MCF 10A (cell line): Measurements from ENCODE around the gene SRCIN1. TPM values are rescaled to one million over a fixed set of nuclear protein-coding genes. Genes with fewer than 3 reads are reported as not detected.

Experiments
- BruUV-seq: library from RNA; stranded (reverse); fragments of 400-500 nt; replicated peaks from 2 replicates; lab custom pipeline; 2021; lab: Mats Ljungman, UMichigan
- CTCF ChIA-PET: fragments of 300-600 bp; sonication (Branson Sonifier 250); formaldehyde crosslinking; extraction: SDS; loops from one replicate; lab custom pipeline; 2021; ENCODE audit warnings: antibody characterized with exemption, inconsistent platforms; lab: Yijun Ruan, JAX
- POLR2A ChIA-PET: fragments of 300-600, 350-650 bp; sonication (Branson Sonifier 250); formaldehyde crosslinking; extraction: SDS; loops from one replicate; lab custom pipeline; 2020; ENCODE audit warnings: antibody characterized with exemption, inconsistent platforms; lab: Yijun Ruan, JAX
- DNase-seq: peaks from one replicate; pipeline ENCODE4 v3.0.0-alpha.2; 2018; ENCODE audit not compliant: unreplicated experiment
- H3K27ac Mint-ChIP-seq: one replicate; pipeline ENCODE4 v1.8.0; 2022; ENCODE audit warnings: mild to moderate bottlenecking, low read depth, mixed read lengths; ENCODE audit not compliant: unreplicated experiment
- H3K27me3 Mint-ChIP-seq: one replicate; pipeline ENCODE4 v1.8.0; 2022; ENCODE audit warnings: mixed read lengths; ENCODE audit not compliant: insufficient read depth, unreplicated experiment
- H3K36me3 Mint-ChIP-seq: one replicate; pipeline ENCODE4 v1.8.0; 2022; ENCODE audit warnings: mild to moderate bottlenecking, moderate library complexity, mixed read lengths; ENCODE audit not compliant: insufficient read depth, unreplicated experiment
- H3K4me1 Mint-ChIP-seq: one replicate; pipeline ENCODE4 v1.8.0; 2022; ENCODE audit warnings: mixed read lengths; ENCODE audit not compliant: insufficient read depth, unreplicated experiment
- H3K4me3 Mint-ChIP-seq: one replicate; pipeline ENCODE4 v1.8.0; 2022; ENCODE audit warnings: mild to moderate bottlenecking, moderate library complexity, mixed read lengths; ENCODE audit not compliant: unreplicated experiment
- H3K9me3 Mint-ChIP-seq: one replicate; pipeline ENCODE4 v1.8.0; 2022; ENCODE audit warnings: mixed read lengths; ENCODE audit not compliant: unreplicated experiment
- intact Hi-C: fragments of 100-400 bp; cut with micrococcal nuclease; formaldehyde crosslinking; loops from 2 replicates; pipeline ENCODE4 v1.14.1; 2022
- total RNA-seq: library from RNA; stranded (reverse); gene quantifications from 2 replicates; pipeline ENCODE4 v1.2.3, GENCODE V29; 2022
- TF ChIP-seq, protein P1 (sequence below): fragments of 200-600 bp; IDR thresholded peaks from one replicate; pipeline ENCODE4 v1.8.0; 2022; ENCODE audit warnings: antibody characterized with exemption, mild to moderate bottlenecking; ENCODE audit not compliant: unreplicated experiment

The SRCIN1 gene
- total RNA-seq, 1 experiment from 2014 or later, result 5.7 TPM

DNA sequence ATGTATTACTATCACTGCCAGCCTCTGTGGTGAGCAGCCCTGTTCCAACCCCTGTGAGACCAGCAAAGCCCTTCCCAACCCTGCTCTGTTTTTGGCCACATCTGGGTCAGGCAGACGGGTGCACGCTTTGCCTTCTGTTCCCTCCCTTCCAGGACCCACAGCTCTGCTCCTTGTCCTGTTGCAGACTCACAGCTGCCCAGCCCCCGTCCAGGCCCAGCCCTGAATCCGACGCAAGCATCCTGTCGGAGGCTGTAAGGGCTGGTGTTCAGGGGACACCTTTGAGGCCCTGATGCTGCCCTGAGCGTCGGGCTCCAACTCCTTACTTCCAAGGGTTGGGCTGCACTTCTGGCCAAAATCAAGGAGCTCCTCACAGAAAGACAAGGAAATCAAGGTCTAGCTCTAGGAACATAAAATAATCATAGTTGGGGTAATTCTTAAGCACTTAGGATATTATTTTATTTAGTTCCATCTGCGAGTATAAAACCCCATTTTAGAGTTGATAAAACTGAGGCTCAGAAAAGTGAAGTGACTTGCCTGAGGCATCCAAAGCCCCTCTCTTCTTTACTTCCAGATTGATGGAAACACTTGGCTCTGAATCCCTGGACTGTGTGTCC lies 14.3 kb upstream of the SRCIN1 start:
- intact Hi-C loops, result no loop called here
- Mint-ChIP-seq H3K27me3 (peaks cover 59% of the 10 kb centered on the region), H3K27ac (no peak overlapping the region), H3K4me1 (no peaks in the 10 kb centered on the region), H3K4me3 (no peak overlapping the region), H3K9me3 (no peaks in the 10 kb centered on the region), H3K36me3 (no peaks in the 10 kb centered on the region)
- DNase-seq, result no peak
- TF ChIP-seq, protein P1, sequence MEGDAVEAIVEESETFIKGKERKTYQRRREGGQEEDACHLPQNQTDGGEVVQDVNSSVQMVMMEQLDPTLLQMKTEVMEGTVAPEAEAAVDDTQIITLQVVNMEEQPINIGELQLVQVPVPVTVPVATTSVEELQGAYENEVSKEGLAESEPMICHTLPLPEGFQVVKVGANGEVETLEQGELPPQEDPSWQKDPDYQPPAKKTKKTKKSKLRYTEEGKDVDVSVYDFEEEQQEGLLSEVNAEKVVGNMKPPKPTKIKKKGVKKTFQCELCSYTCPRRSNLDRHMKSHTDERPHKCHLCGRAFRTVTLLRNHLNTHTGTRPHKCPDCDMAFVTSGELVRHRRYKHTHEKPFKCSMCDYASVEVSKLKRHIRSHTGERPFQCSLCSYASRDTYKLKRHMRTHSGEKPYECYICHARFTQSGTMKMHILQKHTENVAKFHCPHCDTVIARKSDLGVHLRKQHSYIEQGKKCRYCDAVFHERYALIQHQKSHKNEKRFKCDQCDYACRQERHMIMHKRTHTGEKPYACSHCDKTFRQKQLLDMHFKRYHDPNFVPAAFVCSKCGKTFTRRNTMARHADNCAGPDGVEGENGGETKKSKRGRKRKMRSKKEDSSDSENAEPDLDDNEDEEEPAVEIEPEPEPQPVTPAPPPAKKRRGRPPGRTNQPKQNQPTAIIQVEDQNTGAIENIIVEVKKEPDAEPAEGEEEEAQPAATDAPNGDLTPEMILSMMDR, result no peak
- CTCF ChIA-PET, result no interaction called here
- no TSS peak for BruUV-seq
- POLR2A ChIA-PET, result no interaction called here

DNA sequence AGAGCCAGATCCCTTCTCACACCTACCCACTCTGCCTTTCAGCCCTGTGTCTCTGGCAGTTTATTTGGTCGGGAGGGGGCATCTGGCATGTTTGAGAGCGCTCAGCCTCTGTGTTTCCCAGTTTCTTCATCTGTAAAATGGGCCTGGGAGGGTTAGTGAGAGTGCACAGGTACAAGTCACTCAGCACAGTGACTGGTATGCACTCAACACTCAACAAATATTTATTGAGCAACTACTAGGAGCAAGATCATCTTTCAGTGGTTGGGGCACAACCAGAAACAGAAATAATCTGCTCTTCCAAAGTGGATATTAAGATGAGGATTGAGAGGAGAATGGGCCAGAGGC lies 13.7 kb upstream of the SRCIN1 start:
- H3K9me3 Mint-ChIP-seq, result no peaks in the 10 kb centered on the region
- H3K4me3 Mint-ChIP-seq, result no peak overlapping the region
- TF ChIP-seq, protein P1, result no peak
- BruUV-seq, result no TSS peak
- ChIA-PET CTCF (no interaction called here), POLR2A (no interaction called here)
- DNase-seq, result no peak
- peaks cover 55% of the 10 kb centered on the region for H3K27me3 Mint-ChIP-seq
- no peak overlapping the region for H3K27ac Mint-ChIP-seq
- intact Hi-C loops, result no loop called here
- no peaks in the 10 kb centered on the region for H3K36me3 Mint-ChIP-seq
- no peaks in the 10 kb centered on the region for H3K4me1 Mint-ChIP-seq

DNA sequence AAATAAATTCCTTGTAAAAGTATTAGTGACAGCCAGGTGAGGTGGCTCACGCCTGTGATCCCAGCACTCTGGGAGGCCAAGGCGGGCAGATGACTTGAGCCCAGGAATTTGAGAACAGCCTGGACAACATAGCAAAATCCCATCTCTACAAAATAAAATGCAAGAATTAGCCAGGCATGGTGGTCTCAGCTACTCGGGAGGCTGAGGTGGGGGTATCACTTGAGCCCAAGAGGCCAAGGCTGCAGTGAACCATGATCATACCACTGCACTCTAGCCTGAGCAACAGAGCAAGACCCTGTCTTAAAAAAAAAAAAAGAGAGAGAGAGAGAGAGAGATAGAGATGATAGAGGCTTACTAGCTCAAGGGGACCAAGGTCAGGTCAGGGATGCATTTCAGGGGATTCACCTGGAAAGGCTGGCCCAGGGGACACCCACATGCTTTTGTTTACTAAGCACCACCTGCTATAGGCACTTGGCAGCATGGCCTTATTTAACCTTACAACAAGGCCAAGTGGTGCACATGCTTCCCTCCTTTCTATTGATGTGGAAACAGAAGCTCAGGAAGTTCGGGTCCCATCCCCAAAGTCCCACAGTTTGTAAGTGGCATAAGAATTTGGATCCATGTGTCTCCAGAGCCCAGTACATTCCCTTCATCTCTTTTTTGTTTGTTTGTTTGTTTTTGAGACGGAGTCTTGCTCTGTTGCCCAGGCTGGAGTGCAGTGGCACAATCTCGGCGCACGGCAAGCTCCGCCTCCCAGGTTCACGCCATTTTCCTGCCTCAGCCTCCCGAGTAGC lies 12.4 kb upstream of the SRCIN1 start:
- Mint-ChIP-seq H3K27ac (no peak overlapping the region), H3K9me3 (no peaks in the 10 kb centered on the region), H3K4me3 (no peak overlapping the region), H3K4me1 (no peaks in the 10 kb centered on the region), H3K27me3 (peaks cover 64% of the 10 kb centered on the region), H3K36me3 (no peaks in the 10 kb centered on the region)
- TF ChIP-seq, protein P1, result no peak
- no TSS peak for BruUV-seq
- intact Hi-C loops, result no loop called here
- no peak for DNase-seq
- CTCF ChIA-PET, result interaction anchor here (0.7 kb wide), 1 partner anchor 296 kb away, joined by 3 read pairs; no protein-coding TSS in a partner anchor
- POLR2A ChIA-PET, result no interaction called here

DNA sequence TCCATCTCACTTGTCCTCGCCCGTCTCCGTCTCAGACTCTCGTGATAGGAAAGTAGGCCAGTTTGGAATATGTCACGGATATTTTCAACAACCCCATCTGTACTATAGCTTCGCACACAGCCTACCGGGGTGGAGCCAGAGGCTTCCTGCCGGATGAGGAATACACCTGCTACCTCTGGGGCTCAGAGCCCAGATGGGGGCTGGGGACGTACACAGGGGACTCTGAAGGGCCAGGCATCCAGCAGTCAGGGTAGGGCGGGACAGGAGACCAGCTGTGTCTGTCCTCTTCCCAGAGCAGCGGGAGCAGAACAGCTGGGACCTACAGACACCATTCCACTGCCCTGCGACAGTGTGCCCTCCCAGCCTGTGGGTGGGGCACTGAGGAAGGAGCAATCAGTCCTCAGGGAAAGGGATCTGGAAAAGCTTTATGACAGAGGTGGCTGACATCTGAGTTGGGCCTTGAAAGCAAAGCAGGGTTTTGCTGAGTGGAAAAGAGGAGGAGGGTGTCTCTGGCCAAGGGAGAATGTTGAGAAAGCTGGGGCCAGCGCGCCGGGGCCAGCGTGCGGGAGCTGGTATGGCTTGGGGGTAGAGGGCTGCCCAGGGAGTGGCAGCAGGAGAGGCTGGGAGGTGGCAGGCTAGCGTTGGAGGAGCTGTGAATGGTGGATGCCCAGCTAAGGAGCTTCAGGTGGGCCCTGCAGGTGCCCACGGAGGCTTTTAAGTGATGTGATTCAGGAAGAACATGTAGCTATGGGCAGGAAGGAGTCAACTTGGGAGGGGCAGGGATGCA lies 11.5 kb upstream of the SRCIN1 start:
- Mint-ChIP-seq H3K4me3 (no peak overlapping the region), H3K27me3 (peaks cover 58% of the 10 kb centered on the region), H3K36me3 (no peaks in the 10 kb centered on the region), H3K9me3 (no peaks in the 10 kb centered on the region), H3K4me1 (no peaks in the 10 kb centered on the region), H3K27ac (peak overlapping the region; percentile 29)
- TF ChIP-seq, protein P1, result no peak
- CTCF ChIA-PET, result interaction anchor here (0.7 kb wide), 1 partner anchor 295 kb away, joined by 3 read pairs; no protein-coding TSS in a partner anchor
- no TSS peak for BruUV-seq
- intact Hi-C loops, result no loop called here
- POLR2A ChIA-PET, result no interaction called here
- DNase-seq, result no peak
